Neural crest cell (in vitro differentiated cells): ENCODE results near the gene KSR1. TPM values are rescaled to one million over a fixed set of nuclear protein-coding genes. Genes with fewer than 3 reads are reported as not detected.
"Not testable (repeated sequence)": the region's sequence is repeated elsewhere in the genome, so short reads cannot be mapped to it uniquely, and the experiment has no call there.

ENCODE experiments used
- DNase-seq: peaks from one replicate; pipeline ENCODE4 v3.0.0; 2021; ENCODE audit warnings: low read depth, mixed read lengths, low spot score
- H3K27ac Mint-ChIP-seq: one replicate; pipeline ENCODE4 v1.8.0; 2021; ENCODE audit warnings: mild to moderate bottlenecking, mixed read lengths; ENCODE audit not compliant: unreplicated experiment
- H3K27me3 Mint-ChIP-seq: 2 replicates; pipeline ENCODE4 v1.8.0; 2021; ENCODE audit warnings: low read depth, mild to moderate bottlenecking, mixed read lengths
- H3K36me3 Mint-ChIP-seq: 2 replicates; pipeline ENCODE4 v1.8.0; 2021; ENCODE audit warnings: low read depth, mild to moderate bottlenecking, mixed read lengths
- H3K4me1 Mint-ChIP-seq: 2 replicates; pipeline ENCODE4 v1.8.0; 2021; ENCODE audit warnings: mixed read lengths
- H3K4me3 Mint-ChIP-seq: one replicate; pipeline ENCODE4 v1.8.0; 2021; ENCODE audit warnings: mild to moderate bottlenecking, mixed read lengths
- H3K9me3 Mint-ChIP-seq: 2 replicates; pipeline ENCODE4 v1.8.0; 2021; ENCODE audit warnings: mixed read lengths
- total RNA-seq: library from RNA; stranded (reverse); gene quantifications from 2 replicates; pipeline ENCODE4 v1.2.1, GENCODE V29; 2021
- TF ChIP-seq, protein P1 (sequence below): fragments of 200-600 bp; sonication (generic); conservative IDR thresholded peaks from 2 replicates; pipeline ENCODE4 v1.5.0; 2021; ENCODE audit warnings: antibody characterized with exemption, mild to moderate bottlenecking

Gene KSR1
- total RNA-seq, 1 donor from 2014 or later, result 28.0 TPM

- TF ChIP-seq, protein P1, sequence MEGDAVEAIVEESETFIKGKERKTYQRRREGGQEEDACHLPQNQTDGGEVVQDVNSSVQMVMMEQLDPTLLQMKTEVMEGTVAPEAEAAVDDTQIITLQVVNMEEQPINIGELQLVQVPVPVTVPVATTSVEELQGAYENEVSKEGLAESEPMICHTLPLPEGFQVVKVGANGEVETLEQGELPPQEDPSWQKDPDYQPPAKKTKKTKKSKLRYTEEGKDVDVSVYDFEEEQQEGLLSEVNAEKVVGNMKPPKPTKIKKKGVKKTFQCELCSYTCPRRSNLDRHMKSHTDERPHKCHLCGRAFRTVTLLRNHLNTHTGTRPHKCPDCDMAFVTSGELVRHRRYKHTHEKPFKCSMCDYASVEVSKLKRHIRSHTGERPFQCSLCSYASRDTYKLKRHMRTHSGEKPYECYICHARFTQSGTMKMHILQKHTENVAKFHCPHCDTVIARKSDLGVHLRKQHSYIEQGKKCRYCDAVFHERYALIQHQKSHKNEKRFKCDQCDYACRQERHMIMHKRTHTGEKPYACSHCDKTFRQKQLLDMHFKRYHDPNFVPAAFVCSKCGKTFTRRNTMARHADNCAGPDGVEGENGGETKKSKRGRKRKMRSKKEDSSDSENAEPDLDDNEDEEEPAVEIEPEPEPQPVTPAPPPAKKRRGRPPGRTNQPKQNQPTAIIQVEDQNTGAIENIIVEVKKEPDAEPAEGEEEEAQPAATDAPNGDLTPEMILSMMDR, result no peak
- Mint-ChIP-seq H3K9me3 (no peaks in the 10 kb centered on the region), H3K4me3 (no peak overlapping the region), H3K27me3 (peaks cover 7% of the 10 kb centered on the region), H3K27ac (no peak overlapping the region), H3K4me1 (no peaks in the 10 kb centered on the region), H3K36me3 (no peaks in the 10 kb centered on the region)
- DNase-seq, result no peak
These were observed 204.2 kb downstream of the KSR1 start for GRCh38 chr17:27660436-27660835.

DNA sequence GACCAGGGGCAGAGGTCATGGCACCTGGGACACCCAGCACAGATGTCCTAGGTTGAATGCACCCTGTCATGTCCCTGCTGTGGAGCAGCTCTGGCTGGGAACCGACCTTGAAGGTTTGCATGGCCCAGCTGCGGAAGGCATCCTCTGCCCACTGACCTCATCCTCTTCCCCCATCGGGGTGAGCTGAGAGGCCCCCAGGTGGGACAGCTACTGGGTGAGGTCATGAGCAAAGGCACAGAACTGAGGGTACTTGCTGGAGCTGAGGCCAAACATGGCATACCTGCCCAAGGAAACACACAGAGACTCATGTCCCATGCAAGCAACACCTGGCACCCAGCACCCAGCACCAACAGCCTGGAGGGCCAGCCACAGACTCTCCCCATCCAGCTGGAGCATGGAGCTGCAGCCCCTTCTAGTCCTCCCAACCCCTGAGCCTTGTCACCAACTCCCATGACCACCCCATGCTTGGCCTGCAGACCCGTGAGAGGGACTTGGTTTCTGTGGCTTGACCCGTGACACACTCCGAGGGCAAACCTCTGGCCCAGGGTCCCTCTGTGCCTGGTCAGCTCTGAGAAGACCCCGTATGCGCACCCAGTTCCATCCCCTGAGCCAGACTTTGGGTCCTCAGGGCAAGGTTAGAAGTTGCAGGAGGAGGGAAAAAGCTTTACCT is 207.8 kb downstream of the KSR1 start:
- H3K36me3 Mint-ChIP-seq, result no peaks in the 10 kb centered on the region
- no peaks in the 10 kb centered on the region for H3K9me3 Mint-ChIP-seq
- H3K27me3 Mint-ChIP-seq, result peaks cover 3% of the 10 kb centered on the region
- no peak overlapping the region for H3K27ac Mint-ChIP-seq
- H3K4me3 Mint-ChIP-seq, result no peak overlapping the region
- no peak for DNase-seq
- TF ChIP-seq, protein P1, result no peak
- no peaks in the 10 kb centered on the region for H3K4me1 Mint-ChIP-seq

- Mint-ChIP-seq H3K27me3 (peaks cover 3% of the 10 kb centered on the region), H3K27ac (no peak overlapping the region), H3K36me3 (no peaks in the 10 kb centered on the region), H3K9me3 (no peaks in the 10 kb centered on the region), H3K4me3 (no peak overlapping the region), H3K4me1 (no peaks in the 10 kb centered on the region)
- TF ChIP-seq, protein P1, result no peak
- DNase-seq, result no peak
These were observed 208.3 kb downstream of the KSR1 start for GRCh38 chr17:27664606-27664965.

GRCh38 chr17:27665549-27665948 is 209.3 kb downstream of the KSR1 start:
- TF ChIP-seq, protein P1, result no peak
- Mint-ChIP-seq H3K36me3 (no peaks in the 10 kb centered on the region), H3K27ac (no peak overlapping the region), H3K4me3 (no peak overlapping the region), H3K27me3 (peaks cover 3% of the 10 kb centered on the region), H3K9me3 (no peaks in the 10 kb centered on the region), H3K4me1 (no peaks in the 10 kb centered on the region)
- DNase-seq, result no peak

DNA sequence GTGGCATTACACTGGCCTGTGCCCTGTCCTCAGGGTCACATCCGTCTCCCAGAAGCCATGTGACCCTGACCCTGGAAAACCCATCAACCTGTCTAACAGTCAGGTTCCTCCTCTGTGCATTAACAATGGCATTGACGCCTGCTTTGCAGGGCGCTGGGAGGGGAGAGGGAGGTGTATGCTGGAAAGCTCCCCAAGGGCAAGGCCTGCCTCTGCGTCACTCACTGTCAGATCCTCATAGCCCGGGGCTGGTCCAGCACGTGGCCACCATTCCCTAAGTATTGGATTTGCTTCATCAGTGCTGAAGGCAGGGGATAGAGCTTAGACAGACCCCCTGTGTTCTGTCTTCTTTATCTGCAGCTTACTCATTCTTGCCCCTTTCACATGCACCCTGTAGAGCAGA is 210.0 kb downstream of the KSR1 start:
- not testable (repeated sequence) for H3K27me3 Mint-ChIP-seq, H3K4me1 Mint-ChIP-seq, DNase-seq, H3K9me3 Mint-ChIP-seq, H3K4me3 Mint-ChIP-seq, H3K27ac Mint-ChIP-seq, H3K36me3 Mint-ChIP-seq

GRCh38 chr17:27666831-27667560 is 210.7 kb downstream of the KSR1 start:
- Mint-ChIP-seq H3K4me3 (no peak overlapping the region), H3K27ac (no peak overlapping the region), H3K4me1 (no peaks in the 10 kb centered on the region), H3K36me3 (no peaks in the 10 kb centered on the region), H3K9me3 (no peaks in the 10 kb centered on the region), H3K27me3 (peaks cover 3% of the 10 kb centered on the region)
- TF ChIP-seq, protein P1, result no peak
- DNase-seq, result no peak
